Right lung (tissue), 5 donors: ENCODE measurements around the gene VCAN. TPM values are rescaled to one million over a fixed set of nuclear protein-coding genes. Genes with fewer than 3 reads are reported as not detected.
A peak's percentile ranks its signal among the peaks of the same experiment; 100 is the strongest.

ENCODE experiments used
- DNase-seq, 2 donors: peaks; one replicate each; pipeline ENCODE4 v3.0.0-alpha.2; 2013
- polyA plus RNA-seq, 5 donors: library from polyadenylated mRNA; unstranded; fragments of 120-200 nt; gene quantifications; one replicate each; pipeline versions ENCODE4 v1.2.1 to v1.2.3, GENCODE V29; 2013; ENCODE audit warnings: inconsistent platforms in 1 of 5, low replicate concordance in 1 of 5; ENCODE audit not compliant: insufficient read length in 5 of 5, insufficient read depth in 1 of 5

VCAN gene
- polyA plus RNA-seq, 5 donors: 371 to 590 (median 512) TPM

DNA sequence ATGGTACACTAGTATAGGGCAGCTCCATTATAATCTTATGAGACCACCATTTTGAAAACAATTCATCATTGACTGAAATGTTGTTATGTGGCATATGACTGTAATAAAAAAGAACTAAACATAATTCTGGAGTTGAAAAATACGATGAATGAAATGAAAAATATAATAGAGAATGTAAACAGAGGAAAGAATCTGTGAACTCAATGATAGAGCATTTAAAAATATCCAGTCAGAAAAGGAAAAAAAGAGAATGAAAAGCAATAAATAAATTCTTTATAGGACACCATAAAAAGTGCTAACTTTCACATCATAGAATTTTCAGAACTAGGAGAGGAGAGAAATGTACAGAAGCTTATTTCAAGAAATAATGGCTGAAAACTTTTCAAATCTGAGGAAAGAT is 17.6 kb upstream of the VCAN start:
- DNase-seq: no peak

DNA sequence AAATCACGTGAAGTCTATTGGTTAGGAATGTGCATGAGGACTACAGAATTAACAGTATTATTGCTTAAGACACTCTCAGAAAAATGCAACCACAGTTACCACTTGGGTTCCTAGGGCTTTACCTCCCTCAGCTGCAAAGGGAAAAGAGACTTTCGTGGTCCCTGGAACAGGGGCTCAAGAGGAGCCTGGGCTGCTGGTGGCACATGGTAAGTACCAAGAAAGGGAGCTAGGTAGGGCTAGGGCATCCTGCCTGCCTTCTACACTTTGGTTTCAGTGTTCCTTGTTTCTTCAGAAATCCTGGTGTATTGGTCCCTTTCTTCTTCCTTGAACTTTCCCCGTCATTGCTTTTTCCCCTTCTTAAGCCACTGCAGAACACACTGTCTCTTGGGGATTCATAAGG is 7.3 kb upstream of the VCAN start:
- no peak for DNase-seq

DNA sequence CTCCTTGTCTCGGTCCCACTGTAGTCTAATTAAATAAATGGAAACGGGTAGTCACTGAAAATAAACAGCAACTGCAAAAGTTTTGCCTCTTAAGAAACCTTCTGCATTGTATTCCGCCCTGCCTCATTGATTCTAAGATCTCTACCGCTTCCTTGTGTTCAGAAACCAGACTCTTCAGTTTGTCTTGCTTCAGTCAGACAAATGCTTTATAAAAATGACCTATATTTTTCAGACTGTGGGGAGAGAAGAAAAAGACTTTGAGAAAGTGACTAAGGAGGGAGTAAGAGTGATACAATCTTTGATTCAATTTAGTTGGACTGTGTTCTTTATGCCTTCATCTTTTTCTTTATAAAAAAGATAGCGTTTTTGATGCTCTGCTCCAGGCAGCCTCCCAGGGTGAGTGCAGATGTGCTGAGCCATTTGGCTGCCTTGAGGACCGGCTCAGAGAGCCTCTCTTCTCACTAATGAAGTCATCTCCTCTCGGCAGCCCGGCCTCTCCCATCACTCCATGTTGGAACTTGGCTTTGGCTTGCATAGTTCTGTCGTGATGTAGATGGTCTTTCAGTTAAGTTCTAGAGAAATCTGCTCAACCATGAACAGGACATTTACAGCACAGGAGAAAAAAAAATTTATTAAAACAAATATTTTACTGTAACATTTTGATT is 4.0 kb upstream of the VCAN start:
- DNase-seq: peak in 1 of 2 donors; percentile 31

DNA sequence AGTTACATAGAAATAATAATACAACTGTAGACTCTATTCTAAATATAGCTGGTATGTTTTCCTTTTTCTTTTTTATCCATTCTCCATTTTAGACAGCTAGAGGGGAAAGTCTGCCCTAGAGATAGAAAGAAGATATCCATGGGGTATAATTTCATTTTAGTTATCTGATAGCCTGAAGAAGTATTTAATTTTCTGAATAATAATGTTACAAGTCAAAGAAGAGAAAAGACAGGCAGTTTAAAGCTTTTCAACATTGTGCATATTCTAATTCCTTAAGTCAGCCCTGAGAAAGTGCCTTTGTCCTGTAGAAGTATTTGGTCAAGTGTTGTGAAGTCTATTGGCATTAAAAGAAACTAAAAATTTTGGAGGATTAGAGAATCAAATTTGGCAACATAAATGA is 2.5 kb upstream of the VCAN start:
- no peak for DNase-seq

DNA sequence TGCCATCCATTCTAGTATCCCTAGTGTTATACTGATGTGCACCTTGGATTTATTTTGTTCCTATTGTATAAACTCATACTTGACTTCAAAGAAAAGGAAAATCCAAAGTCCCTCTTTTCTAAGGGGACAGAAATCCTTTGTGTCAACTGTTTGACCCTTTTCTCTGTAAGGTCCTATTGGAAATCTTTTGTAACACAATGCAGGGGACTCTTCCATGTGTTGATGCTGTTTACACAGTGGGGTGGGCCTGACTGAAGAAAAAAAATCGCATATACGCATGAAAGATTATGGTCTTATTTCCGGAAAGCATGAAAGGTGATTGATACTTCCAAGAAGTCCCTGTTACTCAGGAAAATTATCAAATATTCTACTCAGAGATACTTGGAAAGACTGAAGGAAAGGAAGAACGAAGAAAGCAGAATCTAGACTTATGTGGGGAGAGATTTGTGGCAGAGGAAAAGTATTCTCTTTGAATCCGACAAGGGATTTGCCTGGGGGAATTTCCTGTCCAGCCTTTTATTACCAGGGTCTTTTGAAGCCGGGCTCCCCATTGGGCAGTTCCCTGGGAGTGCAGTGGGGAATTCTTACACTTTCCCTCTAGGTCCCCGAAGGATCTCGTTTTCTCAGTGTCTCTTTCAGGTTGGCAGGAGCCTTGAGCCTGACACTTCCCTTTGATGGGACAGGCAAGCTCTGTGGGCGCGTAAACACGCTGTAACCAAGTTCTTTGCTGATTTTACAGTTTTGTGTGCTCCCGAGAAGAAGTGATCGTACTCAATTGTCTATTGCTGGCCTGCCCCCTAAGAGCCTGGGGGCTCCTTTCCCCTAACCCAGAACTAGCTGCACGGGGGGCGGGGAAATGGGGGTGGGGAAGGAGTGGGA is 779 bp upstream of the VCAN start:
- no peak for DNase-seq

DNA sequence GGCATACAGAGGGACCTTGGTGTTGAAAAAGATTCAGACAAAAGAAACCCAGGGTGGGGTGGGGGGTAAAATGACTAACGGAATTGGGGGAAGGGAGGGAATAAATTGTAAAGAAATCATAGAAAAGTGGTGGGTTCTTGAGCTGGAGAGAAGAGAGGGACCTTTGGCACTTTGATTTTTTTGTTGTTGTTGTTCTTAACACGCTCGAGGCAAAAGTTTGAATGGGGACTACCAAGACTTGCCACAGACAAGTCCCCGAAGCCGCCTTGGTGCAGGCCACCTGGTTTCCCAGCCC is 616 bp downstream of the VCAN start:
- no peak for DNase-seq

DNA sequence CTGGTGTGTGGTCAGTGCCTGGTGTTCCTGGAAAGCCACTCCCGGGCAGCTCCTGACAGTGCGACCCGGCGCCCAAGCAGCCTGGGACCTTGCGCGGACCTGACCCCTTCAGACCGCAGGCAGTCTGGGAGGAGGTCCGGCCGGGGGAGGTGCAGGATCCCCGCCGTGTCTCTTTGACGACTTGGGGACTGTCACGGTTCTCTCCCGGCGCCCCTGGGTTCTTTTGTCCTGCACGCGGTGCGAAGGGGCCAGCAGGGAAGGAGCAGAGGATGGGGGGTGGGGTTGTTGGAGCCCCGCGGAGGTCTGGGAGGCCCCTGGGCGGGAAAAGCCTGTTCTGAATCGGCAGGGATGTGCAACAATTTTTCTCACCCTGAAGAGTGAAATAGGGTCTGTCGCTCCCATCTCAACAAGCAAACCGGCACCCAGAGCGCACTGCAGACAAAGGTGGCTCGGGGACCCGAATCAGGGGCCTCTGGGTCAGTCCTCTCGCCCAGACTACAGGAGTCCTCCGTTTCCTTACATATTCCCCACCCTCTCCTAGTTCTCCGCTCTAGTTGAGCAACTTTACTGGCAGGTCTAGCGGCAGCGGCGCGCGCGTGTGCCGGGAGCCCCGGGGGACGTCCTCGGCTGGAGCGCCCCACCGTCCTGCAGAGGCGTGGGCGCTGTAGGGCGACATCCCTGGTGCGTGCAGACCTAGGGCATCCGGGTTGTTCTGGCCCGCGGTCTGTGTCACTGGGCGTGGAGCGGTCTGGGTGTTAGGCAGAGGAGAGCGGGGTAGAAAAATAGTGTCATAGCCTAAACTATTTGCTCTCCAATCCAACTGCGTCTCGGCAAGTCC is 1.2 kb downstream of the VCAN start:
- DNase-seq: peak in 1 of 2 donors; percentile 31

DNA sequence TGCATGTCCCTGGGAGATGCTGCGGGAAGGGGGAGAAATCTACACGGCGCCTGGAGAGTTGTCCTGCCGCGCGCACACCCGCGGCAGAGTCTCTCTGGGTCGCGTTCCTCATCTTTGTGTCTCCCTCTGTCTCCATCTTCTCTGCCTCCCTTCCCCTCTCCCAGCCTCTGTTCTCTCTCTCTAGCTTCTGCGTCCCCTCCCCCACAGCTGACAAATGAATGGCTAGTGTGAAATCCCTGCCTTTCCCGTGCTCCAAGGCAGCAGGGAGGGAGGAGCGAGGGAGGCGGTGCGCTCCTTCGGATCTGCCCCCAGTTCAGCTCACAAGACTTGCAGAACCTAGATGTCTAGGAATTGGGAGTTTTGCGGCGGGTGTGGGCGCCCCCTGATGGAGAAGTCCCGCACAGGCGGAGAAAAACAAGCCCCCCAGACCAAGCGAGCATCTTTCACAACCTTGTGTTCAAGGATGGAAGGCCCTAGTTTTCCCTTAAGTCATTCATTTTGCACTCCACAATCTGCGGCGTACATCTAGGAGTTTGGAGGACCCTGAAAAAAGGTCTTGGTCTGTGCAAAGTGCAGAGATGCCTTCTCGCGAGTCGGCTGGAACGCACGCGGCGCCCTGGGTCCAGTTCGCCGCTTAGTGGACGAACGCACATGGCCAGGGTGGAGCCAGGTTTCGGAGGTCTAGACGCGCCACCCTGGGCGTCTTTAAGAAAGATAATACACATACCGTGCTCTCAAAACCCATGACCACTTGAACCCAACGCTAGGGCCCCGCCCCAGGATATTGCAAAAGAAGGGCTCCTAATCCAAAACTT is 2.0 kb downstream of the VCAN start:
- peak; percentile 95 to 96 for DNase-seq

DNA sequence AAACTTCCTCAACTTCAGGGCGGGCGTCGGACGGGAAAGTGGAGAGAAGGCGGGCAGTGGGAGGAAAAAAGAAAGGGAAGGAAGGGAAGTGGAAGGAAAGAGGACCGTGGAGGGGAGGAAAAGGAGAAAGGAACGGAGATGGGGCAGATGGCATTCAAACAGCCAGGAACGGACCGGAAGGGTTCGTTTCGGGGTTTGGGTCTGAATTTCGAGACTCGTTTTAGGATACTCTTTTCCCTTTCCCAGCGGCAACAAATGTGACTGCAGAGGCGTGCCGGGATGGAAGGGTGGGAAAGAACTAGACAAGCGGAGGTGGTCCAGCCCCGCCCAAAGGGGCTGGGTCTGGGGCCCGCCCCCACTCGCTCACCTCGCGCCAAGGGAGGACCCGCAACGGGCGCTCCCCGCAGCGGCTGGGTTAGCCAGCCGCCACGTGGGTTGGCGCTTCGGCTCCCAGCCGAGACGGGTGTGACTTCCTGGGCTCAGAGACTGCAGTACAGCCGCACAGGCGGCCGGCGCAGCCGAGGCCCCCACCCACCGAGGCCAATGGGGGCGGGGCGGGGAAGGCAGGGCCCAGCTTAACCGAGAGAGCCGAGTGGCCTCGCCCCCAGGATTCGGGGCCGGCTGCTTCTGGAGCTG is 2.7 kb downstream of the VCAN start:
- peak; percentile 83 to 84 for DNase-seq

DNA sequence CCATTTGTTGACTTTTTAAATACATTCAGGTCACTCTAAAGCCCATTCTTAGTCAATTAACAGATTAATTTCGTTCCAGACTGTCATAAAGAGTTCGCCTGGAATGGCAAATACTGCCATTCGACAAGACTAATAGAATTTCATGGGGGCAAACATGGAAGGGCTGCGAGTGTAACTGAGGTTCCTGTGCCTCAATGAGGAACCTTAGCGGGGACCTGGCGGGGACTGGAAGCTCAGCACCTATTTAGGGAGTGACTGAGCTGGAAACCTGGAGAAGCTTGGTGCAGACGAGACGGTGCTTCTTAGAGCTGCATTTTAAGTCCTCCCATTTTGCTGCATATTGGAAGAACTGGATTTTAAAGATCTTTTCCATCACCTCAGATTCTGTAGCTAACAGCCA is 3.4 kb downstream of the VCAN start:
- no peak for DNase-seq

DNA sequence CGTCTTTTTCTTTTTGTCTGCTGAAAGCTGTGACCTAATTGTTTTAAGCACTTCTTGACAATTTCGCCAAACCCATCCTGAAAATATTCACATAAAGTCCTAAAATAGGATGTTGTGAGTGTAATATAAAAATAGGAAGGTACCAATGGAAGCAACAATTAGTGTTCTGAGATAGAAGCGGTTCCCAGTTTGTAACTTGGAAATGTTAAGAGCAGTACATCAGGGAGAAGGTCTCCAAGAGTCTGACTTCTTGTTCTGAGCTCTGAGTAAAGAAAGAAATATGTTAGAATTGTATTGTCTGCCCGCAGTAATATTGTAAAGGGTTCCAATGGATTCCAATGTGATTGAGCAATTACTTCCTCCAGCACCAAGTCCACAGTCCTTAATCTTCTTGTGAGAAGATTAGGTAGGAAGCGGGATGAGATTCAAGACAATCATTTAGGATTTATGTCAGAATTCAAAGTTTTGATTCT is 3.9 kb downstream of the VCAN start:
- peak in 1 of 2 donors; percentile 34 for DNase-seq

DNA sequence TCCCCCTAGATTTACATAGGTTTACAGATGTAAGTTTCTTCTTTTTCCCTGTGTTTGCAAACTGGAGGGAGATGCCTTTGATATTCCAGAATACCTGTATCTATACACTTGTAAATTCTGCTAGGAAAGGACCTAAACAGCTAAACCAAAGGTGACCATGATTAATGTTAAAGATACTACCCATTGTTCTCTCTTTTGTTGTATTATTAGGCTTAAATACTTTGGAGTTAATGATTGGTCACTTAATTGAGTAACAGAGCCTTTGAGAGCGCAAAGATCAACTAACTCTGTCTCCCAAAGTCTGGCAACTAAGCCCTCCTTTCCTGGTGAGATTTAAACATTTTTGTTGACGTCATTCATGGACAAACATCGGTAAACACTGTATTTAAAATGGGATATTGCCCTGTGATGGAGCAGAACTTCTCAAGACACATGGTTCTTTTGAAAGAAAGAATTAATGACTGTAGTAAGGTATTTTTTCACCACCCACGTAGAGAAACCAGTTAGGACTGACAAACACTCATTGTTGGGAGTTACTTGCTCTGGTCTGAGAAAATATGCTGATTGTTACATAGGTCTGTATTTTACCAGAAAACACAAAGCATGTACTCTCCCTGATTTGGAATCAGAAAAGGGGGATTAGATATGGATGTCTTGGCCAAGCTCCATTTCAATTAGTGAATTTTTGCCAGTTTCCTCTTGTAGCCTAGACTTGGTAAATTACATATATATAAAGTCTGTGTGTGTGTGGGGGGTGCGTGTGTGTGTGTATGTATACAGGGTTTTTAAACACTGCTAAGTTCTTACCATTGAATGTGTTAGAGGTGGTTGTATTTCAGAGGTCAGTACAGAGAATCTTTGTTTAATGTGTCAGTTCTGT is 4.6 kb downstream of the VCAN start:
- peak in 1 of 2 donors; percentile 20 for DNase-seq

DNA sequence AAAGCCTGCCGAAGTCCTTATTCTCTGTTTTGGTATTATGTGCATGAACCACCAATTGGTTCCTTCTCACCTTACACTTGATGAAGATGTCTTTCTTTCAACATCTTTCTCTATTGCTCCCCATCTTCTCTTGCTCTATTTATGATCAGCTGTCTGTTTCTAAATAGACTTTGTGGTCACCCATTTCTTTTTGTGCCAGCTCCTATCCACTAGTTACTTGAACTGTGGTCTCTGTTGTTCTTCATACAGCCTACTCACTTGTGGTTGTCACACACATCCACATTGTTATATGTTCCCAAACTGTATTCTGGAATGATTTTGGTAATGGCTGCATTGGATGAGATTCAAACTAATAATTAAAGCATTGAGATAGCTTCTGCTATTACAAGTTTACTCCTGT is 11.4 kb downstream of the VCAN start:
- DNase-seq: no peak

DNA sequence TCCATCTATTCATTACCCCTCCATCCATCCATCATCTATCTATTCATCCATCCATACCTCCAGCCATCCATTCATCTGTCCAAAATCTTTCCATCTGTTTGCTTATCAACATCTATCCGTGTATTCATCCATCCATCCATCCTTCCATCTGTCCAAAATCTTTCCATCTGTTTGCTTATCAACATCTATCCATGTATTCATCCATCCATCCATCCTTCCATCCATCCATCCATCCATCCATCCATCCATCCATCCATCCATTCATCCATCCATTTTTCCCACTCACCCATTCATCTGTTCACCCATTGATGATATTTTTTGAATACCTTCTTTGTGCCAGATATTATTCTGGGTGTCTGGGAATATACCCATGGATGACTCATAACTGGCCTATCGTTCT is 12.8 kb downstream of the VCAN start:
- DNase-seq: no peak

DNA sequence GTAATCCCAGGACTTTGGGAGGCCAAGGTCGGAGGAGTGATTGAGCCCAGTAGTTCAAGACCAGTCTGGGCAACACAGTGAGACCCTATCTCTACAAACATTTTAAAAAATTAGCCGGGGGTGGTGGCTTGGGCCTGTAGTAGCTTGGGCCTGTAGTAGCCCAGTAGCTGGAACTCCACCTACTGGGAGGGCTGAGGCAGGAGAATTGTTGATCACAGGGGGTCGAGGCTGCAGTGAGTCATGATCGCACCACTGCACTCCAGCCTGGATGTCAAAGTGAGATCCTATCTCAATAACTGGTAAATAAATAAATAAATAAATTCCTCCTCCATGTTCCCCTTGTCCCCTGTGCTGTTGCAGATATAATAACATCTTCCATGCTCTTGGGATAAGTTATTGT is 14.3 kb downstream of the VCAN start:
- DNase-seq: no peak

DNA sequence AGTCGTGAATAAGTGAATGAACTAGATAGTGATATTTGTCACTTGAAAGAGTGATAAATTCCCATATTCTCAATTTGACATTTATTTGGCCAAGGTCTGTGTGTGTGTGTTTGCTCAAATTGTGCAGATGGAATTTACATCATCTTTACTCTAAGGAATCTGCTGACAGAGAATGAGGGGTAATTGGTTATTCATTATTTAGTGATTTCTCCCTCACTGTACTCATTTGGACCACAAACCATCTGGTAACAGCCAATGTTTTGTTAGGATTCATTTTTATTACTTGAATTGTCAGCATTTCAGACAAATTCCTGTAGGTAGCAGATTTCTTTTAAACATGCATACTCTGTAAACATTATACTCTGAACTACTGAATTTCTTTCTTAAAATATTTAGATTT is 15.6 kb downstream of the VCAN start:
- DNase-seq: no peak

DNA sequence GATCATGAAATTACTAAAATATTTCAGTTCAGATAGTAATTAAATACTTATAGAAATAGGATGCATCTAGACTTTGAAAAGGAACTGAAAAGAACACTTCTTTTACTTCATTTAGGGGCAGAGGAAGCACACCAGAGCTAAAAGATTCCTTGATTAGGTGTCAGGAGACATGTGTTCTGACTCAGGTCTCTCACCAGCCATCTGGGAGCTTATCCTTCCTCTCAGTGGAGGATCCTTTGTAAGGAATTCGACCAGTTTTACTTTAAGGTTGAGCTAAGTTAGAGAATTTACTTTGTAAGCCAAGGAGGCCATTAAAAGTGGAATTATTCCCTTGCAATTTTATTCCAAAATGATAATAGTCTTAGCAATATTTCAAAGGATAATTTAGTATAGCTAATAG is 16.7 kb downstream of the VCAN start:
- no peak for DNase-seq

DNA sequence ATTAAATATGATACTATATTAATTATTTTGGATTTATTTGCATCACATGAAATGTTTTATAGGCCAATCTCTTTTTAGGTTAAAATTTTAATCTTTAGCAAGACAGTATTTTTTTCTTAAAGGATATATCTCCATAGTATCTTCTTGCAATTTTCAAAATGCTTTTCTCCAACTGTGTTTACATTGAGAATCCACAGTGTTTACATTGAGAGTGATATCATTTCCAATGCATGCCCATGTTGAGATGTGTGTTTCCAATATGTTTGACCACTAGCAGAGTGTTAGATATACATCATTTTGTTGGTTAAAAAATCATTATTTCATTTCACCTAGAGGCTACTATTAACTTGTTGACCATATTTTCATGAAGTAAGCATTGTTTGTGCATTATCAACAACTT is 17.3 kb downstream of the VCAN start:
- DNase-seq: no peak

DNA sequence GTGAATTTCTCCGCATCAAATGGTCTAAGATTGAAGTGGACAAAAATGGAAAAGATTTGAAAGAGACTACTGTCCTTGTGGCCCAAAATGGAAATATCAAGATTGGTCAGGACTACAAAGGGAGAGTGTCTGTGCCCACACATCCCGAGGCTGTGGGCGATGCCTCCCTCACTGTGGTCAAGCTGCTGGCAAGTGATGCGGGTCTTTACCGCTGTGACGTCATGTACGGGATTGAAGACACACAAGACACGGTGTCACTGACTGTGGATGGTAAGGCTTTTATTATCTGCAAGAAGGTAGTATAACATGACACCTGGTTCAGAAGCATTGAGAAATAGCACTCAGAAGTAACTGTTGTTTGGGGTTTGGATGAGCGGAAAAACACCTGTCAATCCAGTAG is 18.7 kb downstream of the VCAN start:
- no peak for DNase-seq

DNA sequence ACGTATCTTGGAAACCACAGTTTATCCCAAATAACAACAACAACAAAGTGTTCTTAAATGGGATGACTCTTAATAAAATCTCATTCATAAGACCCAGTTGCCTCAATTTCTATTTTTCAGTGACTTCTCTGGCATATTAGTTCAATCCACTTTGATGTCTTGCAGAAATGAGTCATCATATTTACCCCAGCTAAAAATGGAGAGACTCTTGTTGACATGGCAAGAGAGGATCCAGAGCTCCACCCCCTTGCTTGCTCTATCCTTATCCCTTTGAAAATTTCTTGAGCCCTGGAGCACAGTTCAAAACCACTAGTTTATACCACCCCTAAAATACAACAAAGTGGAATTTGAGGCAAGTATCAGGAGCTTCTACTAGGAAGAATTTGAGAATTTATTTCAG is 20.8 kb downstream of the VCAN start:
- no peak for DNase-seq
